CD4-positive, alpha-beta T cell treated with Interleukin-21 for 1 hour (primary cell): ENCODE results near the gene IFFO2.

Experiments used
- DNase-seq: peaks from one replicate; pipeline ENCODE4 v3.0.0-alpha.2; 2020

Gene IFFO2

DNA sequence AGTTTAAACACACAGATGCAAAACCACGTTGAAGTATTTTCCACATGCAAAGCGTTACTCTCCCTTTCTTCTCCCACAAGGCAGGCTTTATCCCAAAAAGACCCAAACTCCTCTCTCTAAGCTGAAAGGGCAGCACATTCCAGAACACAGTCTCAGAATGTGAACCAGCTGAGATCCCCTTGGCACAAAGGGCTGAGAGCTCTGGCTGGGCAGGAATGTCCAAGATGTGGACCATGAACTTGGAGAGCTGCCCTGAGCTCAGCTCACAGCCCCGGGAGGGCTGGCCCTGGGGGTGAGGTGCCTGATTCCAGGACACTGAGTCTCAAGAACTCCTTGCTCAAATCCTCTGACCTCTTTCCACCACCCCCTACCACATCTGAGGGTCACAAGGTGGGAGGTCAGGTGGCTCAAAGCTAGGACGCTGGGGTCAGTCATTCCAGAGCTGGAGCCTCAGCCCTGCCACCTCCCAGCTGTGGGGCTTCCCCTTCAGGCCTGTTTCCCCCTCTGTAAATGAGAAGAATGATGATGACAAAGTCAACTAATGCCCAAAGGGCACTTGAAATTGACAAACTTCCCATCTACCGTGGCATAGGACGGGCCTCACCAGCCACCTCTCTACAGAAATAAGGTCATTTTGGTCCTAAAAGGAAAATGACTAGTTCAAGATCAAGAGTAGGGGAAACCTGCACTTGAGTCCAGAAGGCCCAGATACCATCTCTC lies 65.6 kb downstream of the IFFO2 start:
- DNase-seq, result no peak

DNA sequence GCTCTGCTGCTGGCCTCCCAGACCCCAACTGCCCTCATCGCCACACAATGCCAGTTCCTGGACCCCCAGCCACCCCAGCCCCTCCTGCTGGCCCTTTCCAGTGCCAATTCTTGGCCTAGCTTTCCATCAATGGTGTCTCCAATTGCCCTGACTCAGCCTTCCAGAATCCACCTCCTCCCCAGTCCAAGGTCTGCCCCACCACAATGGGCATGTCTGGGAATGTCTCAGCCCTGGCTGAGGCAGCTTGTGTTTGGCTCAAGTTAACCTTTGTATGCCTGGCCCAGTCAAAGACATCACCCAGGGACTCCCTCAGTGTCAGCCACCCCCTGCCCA lies 70.5 kb downstream of the IFFO2 start:
- DNase-seq, result no peak

- no peak for DNase-seq
Observed at GRCh38 chr1:18885311-18886002, 71.0 kb downstream of the IFFO2 start.

- DNase-seq, result no peak
Observed at GRCh38 chr1:18884727-18885126, 71.7 kb downstream of the IFFO2 start.

- DNase-seq, result no peak
Observed at GRCh38 chr1:18884419-18884717, 72.1 kb downstream of the IFFO2 start.

GRCh38 chr1:18883636-18884418 lies 72.6 kb downstream of the IFFO2 start:
- DNase-seq, result peak; percentile 70

- DNase-seq, result no peak
Observed at GRCh38 chr1:18883079-18883478, 73.4 kb downstream of the IFFO2 start.

GRCh38 chr1:18882486-18882885 lies 74.0 kb downstream of the IFFO2 start:
- no peak for DNase-seq

DNA sequence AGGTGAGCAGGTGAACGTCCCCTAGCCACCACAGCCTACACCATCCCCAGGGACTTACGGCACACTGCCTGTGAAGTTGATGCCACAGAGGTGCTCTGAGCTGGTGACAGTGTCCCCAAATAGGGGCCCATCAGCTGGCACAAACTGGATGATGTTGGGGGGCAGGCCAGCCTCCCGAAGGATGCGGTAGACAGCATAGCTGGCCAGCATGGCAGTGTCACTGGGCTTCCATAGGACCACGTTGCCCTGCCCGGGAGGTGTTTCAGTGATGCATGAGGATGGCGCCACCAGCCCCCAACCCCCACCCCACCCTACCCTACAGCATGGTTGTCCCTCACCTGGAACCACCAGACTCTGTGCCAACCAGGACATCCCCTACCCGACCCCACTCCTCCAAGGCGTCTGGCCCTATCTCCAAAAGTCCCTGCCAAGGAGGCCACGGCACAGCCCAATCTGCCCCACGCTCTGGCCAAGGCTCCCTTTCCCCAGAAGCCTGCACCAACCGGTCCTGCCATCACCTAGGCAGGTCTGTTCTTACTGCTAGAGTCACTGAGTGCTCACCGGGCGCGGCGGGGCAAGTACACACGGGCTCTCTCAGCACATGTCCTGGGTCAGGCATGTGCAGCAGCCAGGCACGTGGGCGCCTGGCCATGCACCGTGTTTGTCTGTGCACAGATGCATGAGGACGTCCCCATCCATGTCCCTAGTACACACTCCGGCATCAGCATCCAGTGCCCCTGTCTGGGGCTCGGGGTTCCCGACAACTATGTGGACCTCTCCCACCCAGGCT lies 74.6 kb downstream of the IFFO2 start:
- DNase-seq, result no peak

DNA sequence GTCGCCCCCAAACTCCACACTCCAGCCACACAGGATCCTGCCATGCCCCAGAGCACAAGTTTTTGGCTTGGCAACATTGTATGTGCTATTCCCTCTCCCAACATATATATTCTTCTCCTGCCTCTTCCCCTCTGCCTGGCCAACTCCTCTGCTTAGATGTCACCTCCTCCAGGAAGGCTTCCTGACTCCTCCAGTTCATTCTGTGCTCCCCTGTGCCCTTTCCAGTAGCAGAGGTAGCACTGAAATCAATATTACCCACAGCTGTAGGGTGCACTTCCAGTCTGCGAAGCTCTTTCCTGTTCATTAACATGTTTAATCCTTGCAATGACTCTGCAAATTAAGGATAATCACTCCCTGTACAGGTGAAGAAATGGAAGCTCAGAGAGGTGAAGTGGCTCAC lies 75.3 kb downstream of the IFFO2 start:
- DNase-seq, result no peak

DNA sequence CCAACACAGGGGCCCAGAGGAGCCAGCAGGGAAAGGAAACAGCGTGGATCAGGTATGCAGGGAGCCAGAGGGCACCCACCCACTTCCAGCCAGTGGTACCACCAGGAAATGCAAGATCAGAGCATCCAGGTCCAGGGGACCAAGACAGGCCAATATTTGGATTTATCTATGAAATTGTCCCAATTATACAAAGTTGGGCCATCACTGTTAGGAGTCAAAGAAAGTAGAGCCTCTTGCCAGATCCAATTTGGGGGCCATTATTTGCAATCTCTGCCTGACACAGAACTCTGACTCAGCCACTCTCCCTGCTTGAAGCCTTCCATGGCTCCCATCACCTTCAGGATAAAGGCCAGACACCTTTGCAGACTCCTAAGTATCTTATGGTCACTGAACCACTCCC lies 75.9 kb downstream of the IFFO2 start:
- no peak for DNase-seq

GRCh38 chr1:18879791-18880309 lies 76.6 kb downstream of the IFFO2 start:
- DNase-seq, result no peak

DNA sequence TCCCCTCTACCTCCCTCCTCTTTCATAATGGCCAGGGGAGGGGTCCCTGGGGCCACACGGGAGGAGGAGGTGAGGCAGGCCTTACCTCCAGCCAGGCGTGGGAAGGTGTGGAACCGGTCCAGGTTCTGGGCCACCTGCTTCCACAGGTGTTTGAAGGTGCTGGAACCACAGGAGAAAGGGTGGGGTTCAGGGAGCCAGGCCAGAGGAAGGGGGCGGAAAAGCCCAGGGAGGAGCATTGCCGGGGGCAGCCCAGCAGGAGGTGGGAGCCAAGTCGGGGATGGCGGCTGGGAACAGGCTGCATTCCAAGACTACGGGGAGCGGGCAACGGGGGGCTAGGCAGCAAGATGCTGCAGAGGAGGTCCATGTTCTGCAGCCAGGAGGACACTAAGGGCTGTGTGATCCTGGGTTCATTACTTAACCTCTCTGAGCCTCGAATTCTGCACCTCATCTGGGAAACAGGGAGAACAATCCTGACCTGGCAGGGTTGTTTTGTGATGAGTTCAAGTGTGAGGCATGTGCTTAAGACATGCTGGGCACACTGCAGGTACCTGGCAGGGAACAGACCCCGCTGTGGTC lies 77.2 kb downstream of the IFFO2 start:
- DNase-seq, result no peak

- DNase-seq, result no peak
Observed at GRCh38 chr1:18878538-18879214, 77.8 kb downstream of the IFFO2 start.

GRCh38 chr1:18877282-18877681 lies 79.2 kb downstream of the IFFO2 start:
- DNase-seq, result no peak

DNA sequence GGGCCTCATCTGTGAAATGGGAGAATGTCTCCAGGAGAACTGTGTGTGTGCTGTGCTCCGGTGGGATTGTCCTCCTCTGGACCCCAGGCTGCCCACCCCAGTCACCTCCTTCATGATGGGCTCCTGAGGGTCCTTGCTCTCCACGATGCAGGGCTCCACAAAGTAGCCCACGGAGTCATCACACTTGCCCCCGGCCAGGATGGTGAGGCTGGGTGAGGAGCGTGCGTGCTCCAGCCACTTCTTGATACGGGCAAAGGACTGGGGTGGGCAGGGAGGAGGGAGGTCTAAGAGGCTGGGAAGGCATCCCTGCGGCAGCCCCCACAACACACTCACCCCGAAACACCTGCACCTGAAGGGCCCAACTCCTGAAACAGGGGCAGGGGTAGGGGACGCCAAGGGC lies 80.3 kb downstream of the IFFO2 start:
- no peak for DNase-seq

DNA sequence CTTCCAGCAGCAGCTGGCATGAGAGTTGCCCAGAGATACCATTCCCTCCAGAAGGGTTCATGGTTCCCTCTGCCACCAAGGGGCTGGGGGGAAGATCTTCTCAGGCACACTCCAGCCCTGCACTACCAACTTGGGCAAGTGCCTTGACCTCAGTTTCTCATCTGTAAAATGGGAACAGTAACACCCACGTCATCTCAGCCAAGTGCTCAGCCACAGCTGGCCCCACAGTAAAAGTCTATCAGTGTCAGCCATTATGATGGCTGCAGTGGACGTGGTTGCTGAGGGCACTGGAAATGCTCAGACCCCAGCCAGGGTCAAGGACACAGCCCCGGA lies 80.7 kb downstream of the IFFO2 start:
- no peak for DNase-seq

DNA sequence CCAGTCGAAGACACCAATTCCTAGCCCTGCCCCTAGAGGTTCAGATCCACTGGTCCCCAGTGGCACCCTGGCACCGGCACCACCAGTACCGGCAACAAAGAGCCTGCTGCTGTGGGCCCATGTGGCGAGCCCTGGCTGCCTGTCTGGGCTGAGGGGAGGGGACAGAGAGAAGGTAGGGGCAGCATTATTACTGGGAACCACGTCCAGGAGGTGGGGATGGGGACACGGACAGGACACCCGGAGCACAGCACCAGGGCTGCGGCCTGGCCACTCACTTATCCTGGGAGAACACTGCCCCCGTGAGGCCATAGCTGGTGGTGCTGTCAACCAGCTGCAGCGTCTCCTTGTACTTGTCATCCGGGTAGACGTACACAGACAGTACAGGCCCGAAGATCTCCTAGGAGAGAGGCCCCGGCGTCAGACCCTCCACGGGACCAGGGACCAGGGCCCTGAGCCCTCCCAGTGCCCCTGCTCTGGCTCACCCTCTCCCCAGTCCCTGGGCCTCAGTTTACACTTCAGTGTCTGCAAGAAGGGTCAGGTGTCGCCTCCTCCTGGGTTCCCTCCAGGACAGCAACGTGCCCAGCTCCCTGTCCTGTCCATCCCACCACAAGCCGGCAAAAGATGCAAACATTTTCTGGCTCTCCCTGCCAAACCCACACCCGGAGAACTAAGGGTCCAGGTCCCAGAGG lies 81.2 kb downstream of the IFFO2 start:
- peak; percentile 66 for DNase-seq

DNA sequence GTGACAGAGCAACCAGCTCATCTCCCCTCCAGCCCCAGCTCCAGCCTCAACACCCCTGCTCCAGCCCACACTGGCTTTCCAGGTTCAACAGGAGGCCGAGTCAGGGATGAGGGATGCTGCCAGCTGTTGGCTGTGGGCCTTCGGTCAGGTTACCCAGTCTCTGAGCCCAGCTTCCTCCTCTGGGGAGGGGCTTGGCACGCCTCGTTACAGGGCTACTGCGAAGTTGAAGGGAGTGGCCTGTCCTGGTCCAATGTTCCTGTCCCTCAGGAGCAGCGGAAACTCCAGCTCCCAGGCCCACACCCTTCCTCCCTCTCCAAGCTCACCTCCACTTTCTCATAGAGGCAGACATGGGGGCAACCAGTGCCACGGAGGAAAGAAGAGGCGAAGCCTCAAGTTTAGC lies 81.9 kb downstream of the IFFO2 start:
- DNase-seq, result no peak

- no peak for DNase-seq
Observed at GRCh38 chr1:18874036-18874435, 82.4 kb downstream of the IFFO2 start.

- no peak for DNase-seq
Observed at GRCh38 chr1:18872071-18872611, 84.3 kb downstream of the IFFO2 start.
